Panc1 (cell line): ENCODE data around the gene FZD1.

ENCODE experiments used
- POLR2AphosphoS5 ChIP-seq: IDR thresholded peaks from 2 replicates; pipeline ENCODE4 v1.6.1; 2012; ENCODE audit warnings: mild to moderate bottlenecking, low read depth, low read length, moderate library complexity
- SIN3A ChIP-seq: IDR thresholded peaks from 2 replicates; pipeline ENCODE4 v1.6.1; 2012; ENCODE audit warnings: low read depth, mild to moderate bottlenecking, low read length, moderate library complexity, borderline replicate concordance; ENCODE audit not compliant: insufficient read depth
- TCF7L2 ChIP-seq: IDR thresholded peaks from 2 replicates; pipeline ENCODE4 v1.6.1; 2011; ENCODE audit warnings: mild to moderate bottlenecking, low read depth, low read length, inconsistent platforms
- TF ChIP-seq, protein P1 (sequence below): fragments of 450-650 bp; IDR thresholded peaks from 2 replicates; pipeline ENCODE4 v1.5.1; 2017; ENCODE audit warnings: mild to moderate bottlenecking
- TF ChIP-seq, protein P2 (sequence below), 2 experiments: IDR thresholded peaks; 2 replicates each; pipeline ENCODE4 v1.6.1; 2011 to 2012; ENCODE audit warnings: low read depth in 2 of 2, control low read depth in 1 of 2, low read length in 1 of 2, mild to moderate bottlenecking in 1 of 2, moderate library complexity in 1 of 2; ENCODE audit not compliant: insufficient read depth in 1 of 2

DNA sequence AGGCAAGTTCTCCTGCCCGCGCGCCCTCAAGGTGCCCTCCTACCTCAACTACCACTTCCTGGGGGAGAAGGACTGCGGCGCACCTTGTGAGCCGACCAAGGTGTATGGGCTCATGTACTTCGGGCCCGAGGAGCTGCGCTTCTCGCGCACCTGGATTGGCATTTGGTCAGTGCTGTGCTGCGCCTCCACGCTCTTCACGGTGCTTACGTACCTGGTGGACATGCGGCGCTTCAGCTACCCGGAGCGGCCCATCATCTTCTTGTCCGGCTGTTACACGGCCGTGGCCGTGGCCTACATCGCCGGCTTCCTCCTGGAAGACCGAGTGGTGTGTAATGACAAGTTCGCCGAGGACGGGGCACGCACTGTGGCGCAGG is 1.4 kb downstream of the FZD1 start:
- TF ChIP-seq SIN3A = no peak
- TF ChIP-seq, protein P1, sequence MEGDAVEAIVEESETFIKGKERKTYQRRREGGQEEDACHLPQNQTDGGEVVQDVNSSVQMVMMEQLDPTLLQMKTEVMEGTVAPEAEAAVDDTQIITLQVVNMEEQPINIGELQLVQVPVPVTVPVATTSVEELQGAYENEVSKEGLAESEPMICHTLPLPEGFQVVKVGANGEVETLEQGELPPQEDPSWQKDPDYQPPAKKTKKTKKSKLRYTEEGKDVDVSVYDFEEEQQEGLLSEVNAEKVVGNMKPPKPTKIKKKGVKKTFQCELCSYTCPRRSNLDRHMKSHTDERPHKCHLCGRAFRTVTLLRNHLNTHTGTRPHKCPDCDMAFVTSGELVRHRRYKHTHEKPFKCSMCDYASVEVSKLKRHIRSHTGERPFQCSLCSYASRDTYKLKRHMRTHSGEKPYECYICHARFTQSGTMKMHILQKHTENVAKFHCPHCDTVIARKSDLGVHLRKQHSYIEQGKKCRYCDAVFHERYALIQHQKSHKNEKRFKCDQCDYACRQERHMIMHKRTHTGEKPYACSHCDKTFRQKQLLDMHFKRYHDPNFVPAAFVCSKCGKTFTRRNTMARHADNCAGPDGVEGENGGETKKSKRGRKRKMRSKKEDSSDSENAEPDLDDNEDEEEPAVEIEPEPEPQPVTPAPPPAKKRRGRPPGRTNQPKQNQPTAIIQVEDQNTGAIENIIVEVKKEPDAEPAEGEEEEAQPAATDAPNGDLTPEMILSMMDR = no peak
- TF ChIP-seq POLR2AphosphoS5 = no peak
- TF ChIP-seq, protein P2, sequence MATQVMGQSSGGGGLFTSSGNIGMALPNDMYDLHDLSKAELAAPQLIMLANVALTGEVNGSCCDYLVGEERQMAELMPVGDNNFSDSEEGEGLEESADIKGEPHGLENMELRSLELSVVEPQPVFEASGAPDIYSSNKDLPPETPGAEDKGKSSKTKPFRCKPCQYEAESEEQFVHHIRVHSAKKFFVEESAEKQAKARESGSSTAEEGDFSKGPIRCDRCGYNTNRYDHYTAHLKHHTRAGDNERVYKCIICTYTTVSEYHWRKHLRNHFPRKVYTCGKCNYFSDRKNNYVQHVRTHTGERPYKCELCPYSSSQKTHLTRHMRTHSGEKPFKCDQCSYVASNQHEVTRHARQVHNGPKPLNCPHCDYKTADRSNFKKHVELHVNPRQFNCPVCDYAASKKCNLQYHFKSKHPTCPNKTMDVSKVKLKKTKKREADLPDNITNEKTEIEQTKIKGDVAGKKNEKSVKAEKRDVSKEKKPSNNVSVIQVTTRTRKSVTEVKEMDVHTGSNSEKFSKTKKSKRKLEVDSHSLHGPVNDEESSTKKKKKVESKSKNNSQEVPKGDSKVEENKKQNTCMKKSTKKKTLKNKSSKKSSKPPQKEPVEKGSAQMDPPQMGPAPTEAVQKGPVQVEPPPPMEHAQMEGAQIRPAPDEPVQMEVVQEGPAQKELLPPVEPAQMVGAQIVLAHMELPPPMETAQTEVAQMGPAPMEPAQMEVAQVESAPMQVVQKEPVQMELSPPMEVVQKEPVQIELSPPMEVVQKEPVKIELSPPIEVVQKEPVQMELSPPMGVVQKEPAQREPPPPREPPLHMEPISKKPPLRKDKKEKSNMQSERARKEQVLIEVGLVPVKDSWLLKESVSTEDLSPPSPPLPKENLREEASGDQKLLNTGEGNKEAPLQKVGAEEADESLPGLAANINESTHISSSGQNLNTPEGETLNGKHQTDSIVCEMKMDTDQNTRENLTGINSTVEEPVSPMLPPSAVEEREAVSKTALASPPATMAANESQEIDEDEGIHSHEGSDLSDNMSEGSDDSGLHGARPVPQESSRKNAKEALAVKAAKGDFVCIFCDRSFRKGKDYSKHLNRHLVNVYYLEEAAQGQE (IDR thresholded peaks at IDR 0.05; ENCODE audit: insufficient read depth in 1 of 2, low read depth in 2 of 2, low read length in 1 of 2) = no peak
- TF ChIP-seq TCF7L2 = no peak
